GM12878 (cell line): ENCODE data around the gene PPME1.

Experiments
- CREM ChIP-seq: IDR thresholded peaks from 2 replicates; pipeline ENCODE4 v1.6.1; 2014; ENCODE audit warnings: antibody characterized with exemption, low read depth
- EP300 ChIP-seq, 2 experiments: fragments of 150-350 bp in 1 of 2; IDR thresholded peaks; 2 replicates each; pipeline ENCODE4 v1.6.1; 2011 to 2012; ENCODE audit warnings: low read depth in 2 of 2, low read length in 2 of 2, borderline replicate concordance in 1 of 2, improper control_type of control experiment in 1 of 2, inconsistent platforms in 1 of 2; ENCODE audit not compliant: control insufficient read depth in 1 of 2
- NRF1 ChIP-seq: conservative IDR thresholded peaks from 2 replicates; pipeline ENCODE4 v1.6.1; 2011; ENCODE audit warnings: mild to moderate bottlenecking, low read depth, low read length, improper control_type of control experiment
- POLR2AphosphoS2 ChIP-seq: IDR thresholded peaks from 2 replicates; pipeline ENCODE4 v1.6.1; 2011; ENCODE audit warnings: low read depth, mild to moderate bottlenecking, low read length, improper control_type of control experiment, moderate library complexity
- TCF7 ChIP-seq: IDR thresholded peaks from 2 replicates; pipeline ENCODE4 v1.6.1; 2014; ENCODE audit warnings: antibody characterized with exemption, borderline replicate concordance
- ZNF274 ChIP-seq: IDR thresholded peaks from one replicate; pipeline ENCODE4 v1.8.0; 2011; ENCODE audit not compliant: insufficient read length, insufficient read depth
- TF ChIP-seq, protein P1 (sequence below): fragments of 450-650 bp; IDR thresholded peaks from 2 replicates; pipeline ENCODE4 v1.6.1; 2018; ENCODE audit warnings: borderline replicate concordance, mild to moderate bottlenecking; ENCODE audit not compliant: partially characterized antibody
- TF ChIP-seq, protein P2 (sequence below), 3 experiments: IDR thresholded peaks in 2 of 3; conservative IDR thresholded peaks in 1 of 3; 2 replicates each; pipeline ENCODE4 v1.5.1; 2011; ENCODE audit warnings: low read depth in 3 of 3, low read length in 3 of 3, mild to moderate bottlenecking in 3 of 3, control low read depth in 2 of 3, moderate library complexity in 2 of 3, inconsistent platforms in 1 of 3, mixed read lengths in 1 of 3; ENCODE audit not compliant: control insufficient read depth in 2 of 3, insufficient read depth in 1 of 3; ENCODE audit errors: extremely low read depth in 1 of 3

DNA sequence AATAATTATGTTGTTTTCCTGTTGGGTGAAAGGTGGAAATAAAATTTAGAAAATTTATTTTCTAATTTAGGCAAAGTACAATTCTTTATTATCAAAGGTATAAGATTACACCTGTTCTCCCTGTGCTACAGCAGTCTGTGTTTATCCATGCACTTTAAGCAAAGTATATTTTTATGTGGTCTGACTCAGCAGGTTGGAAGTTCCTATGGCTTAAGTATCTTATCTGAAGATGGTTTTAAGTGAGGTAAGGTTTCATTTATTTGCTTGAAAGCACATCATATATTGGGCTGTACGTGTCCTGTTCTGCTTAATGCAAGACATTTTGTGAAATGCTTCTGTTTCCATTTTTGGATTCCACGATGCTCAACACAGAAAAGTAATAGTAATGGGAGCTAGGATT is 14.6 kb downstream of the PPME1 start:
- no peak for TF ChIP-seq EP300 (IDR thresholded peaks at IDR 0.05; ENCODE audit: borderline replicate concordance in 1 of 2, control insufficient read depth in 1 of 2, low read depth in 2 of 2, low read length in 2 of 2)
- no peak for TF ChIP-seq CREM
- TF ChIP-seq, protein P1, sequence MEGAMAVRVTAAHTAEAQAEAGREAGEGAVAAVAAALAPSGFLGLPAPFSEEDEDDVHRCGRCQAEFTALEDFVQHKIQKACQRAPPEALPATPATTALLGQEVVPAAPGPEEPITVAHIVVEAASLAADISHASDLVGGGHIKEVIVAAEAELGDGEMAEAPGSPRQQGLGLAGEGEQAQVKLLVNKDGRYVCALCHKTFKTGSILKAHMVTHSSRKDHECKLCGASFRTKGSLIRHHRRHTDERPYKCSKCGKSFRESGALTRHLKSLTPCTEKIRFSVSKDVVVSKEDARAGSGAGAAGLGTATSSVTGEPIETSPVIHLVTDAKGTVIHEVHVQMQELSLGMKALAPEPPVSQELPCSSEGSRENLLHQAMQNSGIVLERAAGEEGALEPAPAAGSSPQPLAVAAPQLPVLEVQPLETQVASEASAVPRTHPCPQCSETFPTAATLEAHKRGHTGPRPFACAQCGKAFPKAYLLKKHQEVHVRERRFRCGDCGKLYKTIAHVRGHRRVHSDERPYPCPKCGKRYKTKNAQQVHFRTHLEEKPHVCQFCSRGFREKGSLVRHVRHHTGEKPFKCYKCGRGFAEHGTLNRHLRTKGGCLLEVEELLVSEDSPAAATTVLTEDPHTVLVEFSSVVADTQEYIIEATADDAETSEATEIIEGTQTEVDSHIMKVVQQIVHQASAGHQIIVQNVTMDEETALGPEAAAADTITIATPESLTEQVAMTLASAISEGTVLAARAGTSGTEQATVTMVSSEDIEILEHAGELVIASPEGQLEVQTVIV = no peak
- TF ChIP-seq, protein P2, sequence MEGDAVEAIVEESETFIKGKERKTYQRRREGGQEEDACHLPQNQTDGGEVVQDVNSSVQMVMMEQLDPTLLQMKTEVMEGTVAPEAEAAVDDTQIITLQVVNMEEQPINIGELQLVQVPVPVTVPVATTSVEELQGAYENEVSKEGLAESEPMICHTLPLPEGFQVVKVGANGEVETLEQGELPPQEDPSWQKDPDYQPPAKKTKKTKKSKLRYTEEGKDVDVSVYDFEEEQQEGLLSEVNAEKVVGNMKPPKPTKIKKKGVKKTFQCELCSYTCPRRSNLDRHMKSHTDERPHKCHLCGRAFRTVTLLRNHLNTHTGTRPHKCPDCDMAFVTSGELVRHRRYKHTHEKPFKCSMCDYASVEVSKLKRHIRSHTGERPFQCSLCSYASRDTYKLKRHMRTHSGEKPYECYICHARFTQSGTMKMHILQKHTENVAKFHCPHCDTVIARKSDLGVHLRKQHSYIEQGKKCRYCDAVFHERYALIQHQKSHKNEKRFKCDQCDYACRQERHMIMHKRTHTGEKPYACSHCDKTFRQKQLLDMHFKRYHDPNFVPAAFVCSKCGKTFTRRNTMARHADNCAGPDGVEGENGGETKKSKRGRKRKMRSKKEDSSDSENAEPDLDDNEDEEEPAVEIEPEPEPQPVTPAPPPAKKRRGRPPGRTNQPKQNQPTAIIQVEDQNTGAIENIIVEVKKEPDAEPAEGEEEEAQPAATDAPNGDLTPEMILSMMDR (IDR thresholded peaks at IDR 0.05 in 2 of 3, conservative IDR thresholded peaks at IDR 0.05 in 1 of 3; ENCODE audit: control insufficient read depth in 2 of 3, extremely low read depth in 1 of 3, insufficient read depth in 1 of 3, low read depth in 3 of 3, low read length in 3 of 3) = no peak
- no peak for TF ChIP-seq ZNF274
- TF ChIP-seq POLR2AphosphoS2 = no peak
- no peak for TF ChIP-seq NRF1
- no peak for TF ChIP-seq TCF7
